Embryonic facial prominence (tissue), 1 donor: Measurements from ENCODE around the gene PRSS53.
"Not testable (repeated sequence)": the region's sequence is repeated elsewhere in the genome, so short reads cannot be mapped to it uniquely, and the experiment has no call there.

Experiments used
- DNase-seq: peaks from one replicate; pipeline ENCODE4 v3.0.0-alpha.2; 2016; ENCODE audit errors: extremely low spot score

The PRSS53 gene

DNA sequence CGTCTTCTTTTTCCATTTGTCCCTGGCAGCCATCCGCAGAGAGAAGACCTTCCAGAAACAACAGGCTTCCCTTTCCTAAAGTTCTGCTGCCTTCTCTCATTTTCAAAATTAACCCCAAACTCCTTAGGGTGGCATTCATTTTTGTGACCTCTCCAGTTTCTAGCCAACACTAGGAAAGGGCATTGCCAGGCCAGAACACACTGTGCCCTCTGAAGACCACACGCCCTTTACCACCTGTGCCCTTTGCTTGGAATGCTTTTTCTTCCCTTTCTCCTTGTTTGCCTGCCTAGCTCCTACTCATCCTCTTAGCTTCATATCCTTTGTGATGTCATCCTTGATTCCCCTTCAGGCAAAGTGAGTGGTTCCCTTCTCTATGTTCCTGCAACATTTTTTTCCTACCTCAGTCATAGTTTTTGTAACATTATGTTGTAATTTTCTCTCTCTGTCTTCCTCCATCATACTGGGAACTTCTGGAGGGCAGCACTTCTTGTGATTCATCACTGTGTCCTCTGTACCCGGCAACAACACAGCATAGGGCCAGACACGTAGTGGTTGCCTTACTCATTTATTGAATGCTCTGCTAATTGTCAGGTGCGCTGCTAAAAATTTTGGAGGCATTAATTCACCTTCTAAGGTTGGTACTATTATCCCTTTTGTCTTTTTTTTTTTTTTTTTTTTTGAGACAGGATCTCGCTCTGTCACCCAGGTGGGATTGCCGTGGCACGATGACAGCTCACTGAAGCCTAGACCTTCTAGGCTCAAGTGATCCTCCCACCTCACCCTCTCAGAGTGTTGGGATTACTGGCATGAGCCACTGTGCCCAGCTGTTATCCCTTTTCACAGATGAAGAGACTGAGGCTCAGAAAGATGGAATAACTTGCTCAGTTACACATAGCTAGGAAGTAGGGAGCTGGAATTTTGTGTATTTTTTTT is 29.7 kb upstream of the PRSS53 start:
- DNase-seq = no peak

DNA sequence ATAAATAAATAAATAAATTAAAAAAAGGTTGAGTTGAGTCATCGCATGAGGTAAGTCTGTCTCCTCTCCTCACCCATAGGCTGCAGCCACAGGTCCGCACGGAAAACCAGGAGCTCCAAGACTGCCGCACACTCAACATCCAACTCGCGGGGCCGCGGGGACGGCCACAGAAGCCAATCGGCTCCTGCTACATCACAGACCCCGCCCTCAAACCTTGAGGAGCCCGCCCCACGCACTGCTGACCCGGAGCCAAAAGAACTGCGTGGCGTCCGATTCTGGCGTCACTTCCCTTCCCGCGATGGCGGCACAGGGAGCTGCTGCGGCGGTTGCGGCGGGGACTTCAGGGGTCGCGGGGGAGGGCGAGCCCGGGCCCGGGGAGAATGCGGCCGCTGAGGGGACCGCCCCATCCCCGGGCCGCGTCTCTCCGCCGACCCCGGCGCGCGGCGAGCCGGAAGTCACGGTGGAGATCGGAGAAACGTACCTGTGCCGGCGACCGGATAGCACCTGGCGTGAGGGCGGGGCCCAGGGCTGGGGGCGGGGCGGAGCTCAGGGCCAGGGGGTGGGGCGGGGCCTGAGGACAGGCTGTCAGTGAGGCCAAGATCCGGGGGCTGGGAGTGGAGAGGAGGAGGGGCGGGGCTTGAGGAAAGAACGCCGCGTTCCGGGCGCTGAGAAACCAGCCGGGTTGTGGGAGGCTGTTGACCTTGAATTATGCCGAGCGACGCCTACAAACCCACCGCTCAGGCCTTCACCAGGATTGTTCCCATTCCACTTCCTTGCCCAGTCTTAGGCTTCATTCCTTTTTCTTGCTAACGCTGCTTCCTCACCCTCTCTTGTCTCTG is 28.9 kb upstream of the PRSS53 start, which contains the start of gene KAT8:
Gene KAT8 (plus strand): TSS at position 281 of the 839 bp plus-strand sequence. CDS start 18 bp downstream, at position 299.
- peak; percentile 96 for DNase-seq

DNA sequence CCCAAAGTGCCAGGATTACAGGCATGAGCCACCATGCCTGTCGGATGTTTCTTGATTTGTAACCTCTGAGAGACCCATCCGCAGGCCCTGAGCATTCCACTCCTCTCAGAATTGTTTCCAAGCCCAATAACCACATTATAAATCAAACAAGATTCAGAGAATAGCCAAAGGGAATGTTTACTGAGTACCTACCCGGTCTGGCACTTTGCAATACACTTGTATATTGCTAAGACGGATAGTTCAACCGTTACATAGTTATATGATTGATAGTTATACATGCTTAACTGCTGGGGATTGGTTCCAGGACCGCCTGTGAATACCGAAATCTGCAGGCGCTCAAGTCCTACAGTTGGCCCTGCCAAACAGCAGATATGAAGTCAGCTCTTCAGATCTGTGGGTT is 25.7 kb upstream of the PRSS53 start:
- DNase-seq = no peak

DNA sequence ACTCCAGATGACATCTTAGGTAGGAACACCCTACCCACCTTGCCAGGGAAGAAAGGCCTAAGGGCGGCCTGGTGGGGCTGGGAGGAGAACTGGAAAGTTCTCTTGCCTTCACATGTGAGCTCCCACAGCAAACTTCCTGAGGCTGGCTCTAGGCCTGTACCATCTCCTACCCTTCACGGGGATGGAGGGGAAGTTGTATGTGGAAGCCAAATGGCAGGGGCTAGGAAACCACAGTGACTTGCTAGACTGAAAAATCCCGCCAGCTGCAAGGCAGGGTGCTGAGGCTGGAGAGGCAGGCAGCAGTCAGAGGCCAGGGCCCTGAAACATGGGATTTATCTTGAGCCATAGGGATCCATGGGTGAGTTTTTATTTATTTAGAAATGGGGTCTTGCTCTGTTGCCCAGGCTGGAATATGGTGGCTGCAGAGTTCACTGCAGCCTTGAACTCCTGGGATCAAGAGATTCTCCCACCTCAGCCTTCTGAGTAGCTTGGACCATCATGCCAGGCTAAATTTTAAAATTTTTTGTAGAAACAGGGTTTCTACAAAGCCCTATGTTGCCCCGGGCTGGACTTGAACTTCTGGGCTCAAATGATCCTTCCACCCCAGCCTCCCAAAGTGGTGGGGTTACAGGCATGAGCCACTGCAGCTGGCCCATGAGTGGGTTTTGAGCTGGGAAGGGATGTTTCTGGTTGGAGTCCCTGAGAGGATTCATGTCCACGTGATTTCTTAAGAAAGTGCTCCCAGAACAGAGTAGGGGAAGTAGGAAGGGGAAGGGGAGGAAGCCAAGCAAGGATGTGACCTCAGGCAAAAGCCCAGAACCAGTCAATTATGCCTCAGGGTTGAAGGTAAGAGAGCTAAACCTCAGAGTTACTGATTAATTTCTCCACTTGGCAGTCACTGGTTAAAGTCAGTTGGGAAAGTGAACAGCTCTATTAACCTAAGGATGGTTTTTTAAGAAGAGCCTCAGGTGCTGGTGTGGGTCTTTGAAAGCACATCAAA is 24.7 kb upstream of the PRSS53 start:
- DNase-seq = no peak

DNA sequence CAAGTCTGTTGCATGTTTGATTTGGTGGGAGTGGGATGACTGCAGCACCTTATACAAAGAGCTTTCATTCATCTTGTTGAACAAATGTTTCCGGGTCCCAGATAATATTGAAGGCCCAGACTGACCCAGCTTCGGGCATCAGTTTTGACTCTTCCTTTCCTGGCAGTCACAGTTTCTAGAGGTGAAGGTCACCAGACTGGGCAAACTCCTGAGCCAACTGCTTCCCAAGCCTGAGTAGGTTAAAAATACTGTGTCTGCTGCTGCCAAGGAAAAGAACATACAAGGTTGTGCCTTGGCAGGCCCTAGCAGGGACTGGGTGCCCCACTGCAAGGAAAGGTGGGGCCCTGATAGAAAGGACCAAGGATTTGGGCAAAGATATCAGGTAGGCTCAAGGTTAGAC is 24.0 kb upstream of the PRSS53 start:
- no peak for DNase-seq

DNA sequence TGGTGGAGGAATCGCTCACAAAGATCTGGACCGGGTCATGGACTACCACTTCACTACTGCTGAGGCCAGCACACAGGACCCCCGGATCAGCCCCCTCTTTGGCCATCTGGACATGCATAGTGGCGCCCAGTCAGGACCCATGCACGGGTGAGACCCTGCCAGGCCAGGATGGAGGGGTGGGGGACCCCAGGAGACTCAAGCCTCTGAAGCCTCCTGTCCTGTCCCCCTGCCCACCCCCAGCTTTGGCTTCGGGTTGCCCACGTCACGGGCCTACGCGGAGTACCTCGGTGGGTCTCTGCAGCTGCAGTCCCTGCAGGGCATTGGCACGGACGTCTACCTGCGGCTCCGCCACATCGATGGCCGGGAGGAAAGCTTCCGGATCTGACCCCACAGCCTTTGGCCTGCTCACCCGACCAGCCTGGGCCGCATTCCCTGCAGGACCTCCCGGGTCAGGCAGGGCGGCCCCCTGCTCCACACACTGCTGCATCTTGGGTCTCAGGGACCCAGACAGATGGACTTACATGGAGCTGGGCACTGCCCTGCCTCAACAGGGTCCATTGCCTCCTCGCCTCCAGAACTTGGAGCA is 23.2 kb upstream of the PRSS53 start:
- no peak for DNase-seq

DNA sequence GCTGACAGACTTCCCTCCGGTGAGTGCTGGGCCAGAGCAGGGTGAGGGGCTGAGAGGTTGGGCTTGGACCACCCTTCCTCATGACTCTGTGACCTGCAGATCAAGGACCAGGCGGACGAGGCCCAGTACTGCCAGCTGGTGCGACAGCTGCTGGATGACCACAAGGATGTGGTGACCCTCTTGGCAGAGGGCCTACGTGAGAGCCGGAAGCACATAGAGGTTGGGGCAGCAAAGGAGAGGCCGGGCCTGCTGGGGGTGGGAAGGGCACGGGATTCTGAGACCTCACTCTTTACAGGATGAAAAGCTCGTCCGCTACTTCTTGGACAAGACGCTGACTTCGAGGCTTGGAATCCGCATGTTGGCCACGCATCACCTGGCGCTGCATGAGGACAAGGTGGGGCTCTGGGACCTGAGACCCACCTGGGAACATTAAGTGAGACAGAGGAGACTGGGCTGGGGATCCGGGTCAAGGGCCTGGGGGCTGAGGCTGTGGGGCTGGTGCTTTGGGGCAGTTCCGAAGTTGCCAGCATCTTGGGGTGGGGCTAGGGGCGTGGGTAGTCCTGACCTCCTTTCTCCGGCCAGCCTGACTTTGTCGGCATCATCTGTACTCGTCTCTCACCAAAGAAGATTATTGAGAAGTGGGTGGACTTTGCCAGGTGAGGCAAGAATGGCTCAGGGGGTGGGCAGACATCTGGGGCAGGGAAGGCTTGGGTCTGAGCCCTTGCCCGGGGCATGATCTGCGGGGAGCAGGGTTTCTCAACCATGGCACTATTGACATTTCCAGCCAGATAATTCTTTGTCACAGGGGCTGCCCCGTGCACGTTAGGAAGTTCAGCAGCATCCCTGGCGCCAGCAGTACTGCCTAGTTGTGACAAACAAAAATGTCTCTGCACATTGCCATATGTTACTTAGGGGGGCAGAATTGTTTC is 21.6 kb upstream of the PRSS53 start:
- DNase-seq = no peak

GRCh38 chr16:31109622-31110021 is 20.9 kb upstream of the PRSS53 start:
- DNase-seq = no peak

DNA sequence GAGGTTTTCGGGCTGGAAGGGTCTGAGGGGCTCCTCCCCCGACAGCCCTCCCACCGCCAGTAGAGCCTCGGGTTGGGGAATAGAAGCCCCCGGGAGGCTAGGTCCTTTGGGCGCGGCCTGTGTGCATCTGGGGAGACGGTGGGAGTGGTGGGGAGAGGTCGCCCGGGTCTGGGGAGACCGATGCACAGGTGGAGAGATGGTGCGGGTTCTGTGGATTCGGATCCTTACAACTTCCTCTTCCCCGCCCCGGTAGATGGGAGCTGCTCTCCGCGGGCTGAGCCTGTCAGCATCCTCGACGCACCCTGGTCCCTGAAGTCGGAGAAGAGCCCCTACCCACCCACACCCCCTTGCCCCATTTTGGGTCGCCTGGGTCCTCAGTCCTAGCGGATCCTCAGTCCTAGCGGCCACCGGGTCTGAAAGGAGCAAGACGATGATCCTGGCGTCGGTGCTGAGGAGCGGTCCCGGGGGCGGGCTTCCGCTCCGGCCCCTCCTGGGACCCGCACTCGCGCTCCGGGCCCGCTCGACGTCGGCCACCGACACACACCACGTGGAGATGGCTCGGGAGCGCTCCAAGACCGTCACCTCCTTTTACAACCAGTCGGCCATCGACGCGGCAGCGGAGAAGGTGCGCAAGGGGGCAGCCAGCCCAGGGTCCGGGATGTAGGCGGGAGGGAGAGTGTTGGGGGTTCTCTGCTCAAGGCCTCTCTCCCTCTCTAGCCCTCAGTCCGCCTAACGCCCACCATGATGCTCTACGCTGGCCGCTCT is 20.2 kb upstream of the PRSS53 start:
- no peak for DNase-seq

- DNase-seq = no peak
These were observed 19.5 kb upstream of the PRSS53 start, which contains the start of gene BCKDK for GRCh38 chr16:31108035-31108793. Gene BCKDK, plus strand, starts transcription at chr16:31108386. Its CDS starts 838 bp downstream, at chr16:31109224.

DNA sequence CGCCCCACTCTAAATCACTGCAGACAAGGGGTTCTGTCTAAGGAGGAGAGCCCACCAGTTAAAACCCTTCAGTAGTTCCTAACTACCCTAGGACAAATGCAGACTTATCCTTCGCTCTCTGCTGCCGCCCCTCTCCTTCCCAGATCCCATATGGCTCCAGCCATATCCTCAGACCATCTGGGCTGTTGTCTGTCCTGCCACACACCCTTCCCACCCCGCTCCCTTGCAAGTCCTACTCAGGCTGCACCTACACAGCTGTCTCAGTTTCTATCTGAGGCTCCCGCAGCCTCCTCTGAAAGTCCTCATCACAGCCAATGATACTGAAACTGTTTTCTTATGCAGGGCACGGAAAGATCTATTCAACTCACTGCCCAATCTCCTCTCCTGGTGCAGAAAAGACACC is 18.7 kb upstream of the PRSS53 start:
- no peak for DNase-seq

GRCh38 chr16:31106509-31107464 is 18.0 kb upstream of the PRSS53 start:
- DNase-seq = no peak

DNA sequence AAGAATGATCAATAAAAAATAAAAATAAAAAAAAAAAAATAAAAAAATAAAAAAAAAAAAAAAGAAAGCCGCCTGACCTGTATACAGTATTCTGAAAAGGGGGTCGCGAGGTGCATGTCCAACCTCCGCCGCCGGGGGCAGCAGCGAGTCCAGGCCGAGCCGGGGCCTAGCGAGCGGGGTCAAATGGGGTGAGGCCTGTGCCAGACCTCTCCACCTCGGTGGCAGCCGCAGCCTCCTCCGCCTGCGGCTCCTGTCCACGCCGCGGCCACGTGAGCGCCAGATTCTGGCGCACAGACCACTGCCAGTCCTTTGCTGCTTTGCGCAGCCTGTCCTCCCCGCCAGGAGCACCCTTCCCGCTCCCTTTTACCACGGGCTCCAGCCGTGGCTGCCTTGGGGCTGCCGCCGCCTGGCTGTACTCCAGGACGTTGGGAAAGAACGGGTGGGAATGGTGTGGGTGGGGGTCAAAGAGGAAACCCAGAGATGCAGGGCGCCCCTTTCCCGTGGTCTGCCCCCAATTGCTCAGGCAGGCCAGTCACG is 17.0 kb upstream of the PRSS53 start:
- DNase-seq = no peak

DNA sequence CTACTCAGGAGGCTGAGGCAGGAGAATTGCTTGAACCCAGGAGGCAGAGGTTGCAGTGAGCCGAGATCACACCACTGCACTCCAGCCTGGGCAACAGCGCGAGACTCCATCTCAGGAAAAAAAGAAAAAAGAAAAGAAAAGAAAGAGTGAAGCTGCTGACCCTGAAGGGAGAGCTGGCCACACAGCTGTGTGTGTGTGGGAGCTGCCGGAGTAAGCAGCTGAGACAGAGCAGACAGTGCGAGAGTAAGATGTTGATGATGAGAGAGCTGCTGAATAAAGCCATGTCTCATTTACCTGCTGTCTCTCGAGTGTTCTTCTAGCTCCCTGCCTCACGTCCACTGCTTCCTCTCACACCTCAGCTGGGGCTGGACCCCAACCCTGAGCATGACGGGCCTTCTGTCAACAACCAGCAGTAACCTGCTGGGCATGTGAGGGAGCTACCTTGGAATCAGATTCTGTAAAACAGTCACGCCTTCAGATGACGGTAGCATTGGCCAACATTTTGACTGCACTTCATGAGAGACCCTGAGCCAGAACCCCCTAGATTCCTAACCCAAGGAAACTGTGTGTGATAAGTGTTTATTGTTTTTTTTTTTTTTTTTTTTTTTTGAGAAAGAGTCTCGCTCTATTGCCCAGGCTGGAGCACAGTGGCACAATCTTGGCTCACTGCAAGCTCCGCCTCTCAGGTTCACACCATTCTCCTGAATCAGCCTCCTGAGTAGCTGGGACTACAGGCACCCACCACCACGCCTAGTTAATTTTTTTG is 12.3 kb upstream of the PRSS53 start:
- DNase-seq = not testable (repeated sequence)

DNA sequence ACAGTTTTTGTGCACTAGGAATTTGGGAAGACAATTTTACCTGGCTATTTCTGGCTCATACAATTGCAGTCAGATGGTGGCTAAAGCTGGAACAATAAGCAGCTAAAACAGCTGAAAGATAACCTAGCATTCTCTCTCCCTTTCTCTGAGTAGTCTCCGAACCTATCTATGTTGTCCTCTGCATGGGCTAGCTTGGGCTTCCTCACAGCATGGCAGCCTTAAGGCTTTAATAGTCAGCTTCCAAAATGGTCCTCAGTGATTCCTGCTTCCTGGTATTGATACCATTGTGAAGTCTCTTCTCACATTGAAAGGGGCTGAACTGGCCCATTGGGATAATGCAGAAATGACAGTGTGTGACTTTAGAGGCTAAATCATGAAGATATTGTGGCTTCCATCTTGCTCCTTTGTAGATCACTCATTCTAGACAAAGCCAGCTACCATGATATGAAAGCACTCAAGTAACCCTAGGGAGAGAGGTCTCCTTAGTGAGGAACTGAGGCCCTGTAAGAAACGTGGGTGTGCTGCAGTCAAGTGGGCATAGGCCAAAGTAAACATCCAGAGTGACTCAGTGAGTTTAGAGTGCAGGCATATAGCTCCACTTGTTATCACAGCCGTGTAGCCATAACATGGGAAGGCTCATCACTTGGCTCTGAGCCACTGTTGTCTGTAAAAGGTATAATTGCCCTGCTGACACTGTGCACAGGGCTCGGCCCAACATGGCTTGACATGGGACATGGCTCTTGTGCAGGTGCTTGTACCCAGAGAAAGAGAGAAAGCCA is 11.3 kb upstream of the PRSS53 start:
- no peak for DNase-seq
